HG03060 (cell line): ENCODE data around the gene SNX8.

Experiments
- ATAC-seq: cut with Tn5 transposase; IDR thresholded peaks from one replicate; pipeline ENCODE4 v1.9.1; 2021; ENCODE audit warnings: low read depth, moderate number of reproducible peaks; ENCODE audit not compliant: unreplicated experiment

The SNX8 gene

GRCh38 chr7:2228921-2229320, 85.3 kb downstream of the SNX8 start:
- no peak for ATAC-seq

GRCh38 chr7:2227699-2228098, 86.5 kb downstream of the SNX8 start:
- no peak for ATAC-seq

GRCh38 chr7:2225830-2226229, 88.4 kb downstream of the SNX8 start:
- ATAC-seq = no peak

- ATAC-seq = no peak
Measured at GRCh38 chr7:2225336-2225735, 88.9 kb downstream of the SNX8 start.

DNA sequence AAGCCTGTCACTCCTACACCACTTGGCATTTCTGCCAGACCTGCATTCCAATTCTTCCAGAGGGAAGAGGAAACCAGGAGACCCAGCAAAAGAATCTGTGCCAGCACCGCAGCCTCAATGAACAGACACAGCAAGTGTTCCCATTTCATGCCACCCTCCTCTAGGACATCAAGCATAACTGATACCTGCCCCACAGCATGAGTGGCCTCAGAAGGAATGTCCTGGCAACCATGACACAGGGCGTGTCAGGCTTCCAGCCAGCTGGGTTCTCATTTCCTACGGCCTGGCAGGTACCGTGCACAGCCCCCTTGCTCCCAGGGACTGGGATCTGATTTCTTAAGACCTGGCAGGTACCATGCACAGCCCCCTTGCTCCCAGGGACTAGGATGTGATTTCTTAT, 89.3 kb downstream of the SNX8 start:
- ATAC-seq = no peak

GRCh38 chr7:2224491-2224928, 89.7 kb downstream of the SNX8 start:
- no peak for ATAC-seq

GRCh38 chr7:2223321-2223720, 90.9 kb downstream of the SNX8 start:
- no peak for ATAC-seq

DNA sequence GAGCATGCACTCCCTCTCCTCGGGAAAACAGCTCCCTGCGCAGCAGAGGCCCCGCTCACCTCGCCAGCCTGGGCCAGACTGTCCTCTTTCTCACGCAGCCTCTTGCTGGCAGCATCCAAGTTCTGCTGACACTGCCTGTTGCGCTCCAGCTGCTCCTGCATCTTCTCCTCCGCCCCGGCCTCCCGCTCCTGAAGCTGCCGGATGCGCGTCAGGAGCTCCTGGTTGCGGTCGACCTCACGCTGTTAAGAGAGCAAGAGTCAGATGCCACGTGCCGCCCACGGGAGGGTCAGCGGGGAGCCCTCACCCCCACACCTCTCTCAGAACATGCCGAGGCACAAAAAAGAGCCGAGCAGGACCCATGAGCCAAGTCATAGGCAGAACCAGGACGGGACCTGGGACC, 91.7 kb downstream of the SNX8 start:
- no peak for ATAC-seq

DNA sequence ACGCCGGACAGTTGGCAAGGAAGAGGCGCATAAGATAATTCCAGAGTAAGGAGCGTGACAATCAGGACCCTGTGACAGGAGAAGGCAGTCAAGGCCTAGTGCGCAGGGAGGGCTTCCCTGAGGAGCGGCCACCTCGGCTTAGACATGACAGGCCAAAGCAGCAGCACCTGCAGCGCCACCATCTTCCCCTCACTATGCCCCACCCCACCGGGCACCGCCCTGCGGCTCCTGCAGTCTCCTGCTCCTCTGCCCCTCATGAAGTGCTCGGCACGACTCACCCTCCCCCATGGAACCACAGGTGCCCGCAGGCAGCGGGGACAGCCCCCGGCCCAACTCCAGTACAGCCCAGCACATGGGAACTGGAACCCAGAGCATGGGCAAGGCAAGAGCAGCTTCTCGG, 93.3 kb downstream of the SNX8 start:
- no peak for ATAC-seq

- no peak for ATAC-seq
Measured at GRCh38 chr7:2220506-2220905, 93.7 kb downstream of the SNX8 start.

DNA sequence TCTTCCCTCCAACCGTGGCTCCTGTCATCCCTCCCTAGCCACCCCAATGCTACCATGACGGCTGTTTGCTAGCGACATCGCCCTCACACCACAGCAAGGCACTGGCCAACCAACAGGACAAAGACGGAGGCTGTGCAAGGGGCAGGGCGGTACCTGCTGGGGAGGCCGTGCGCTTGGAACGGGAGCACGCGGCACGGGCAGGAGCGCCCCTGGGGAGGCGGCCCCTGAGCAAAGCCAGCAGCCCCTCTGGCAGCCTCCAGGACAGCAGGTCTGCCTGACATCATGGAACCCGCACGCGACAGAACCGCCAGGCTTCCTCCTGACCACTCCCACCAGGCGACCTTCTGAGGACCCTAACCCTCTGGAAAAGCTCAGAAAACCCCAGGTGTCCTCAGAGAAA, 94.2 kb downstream of the SNX8 start:
- ATAC-seq = no peak

GRCh38 chr7:2219606-2220005, 94.6 kb downstream of the SNX8 start:
- no peak for ATAC-seq

DNA sequence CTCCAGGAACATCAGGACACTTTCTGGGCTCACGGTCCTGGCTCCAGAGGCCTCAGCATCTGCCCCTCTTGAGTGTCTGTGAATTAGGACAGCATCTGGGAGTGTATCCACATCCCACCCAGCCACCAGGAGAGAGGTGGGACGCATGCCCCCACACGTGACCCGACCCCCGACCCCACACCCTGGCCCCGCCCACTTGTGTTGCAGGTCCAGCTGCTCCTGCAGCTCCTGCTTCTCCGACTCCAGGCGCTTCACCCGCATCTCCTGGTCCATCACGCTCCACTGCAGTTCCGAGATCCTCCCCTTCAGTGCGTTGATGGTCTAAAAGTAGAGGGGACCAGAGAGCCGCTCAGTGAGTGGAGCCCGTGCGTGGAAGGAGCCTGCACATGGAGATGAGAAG, 95.1 kb downstream of the SNX8 start:
- no peak for ATAC-seq

DNA sequence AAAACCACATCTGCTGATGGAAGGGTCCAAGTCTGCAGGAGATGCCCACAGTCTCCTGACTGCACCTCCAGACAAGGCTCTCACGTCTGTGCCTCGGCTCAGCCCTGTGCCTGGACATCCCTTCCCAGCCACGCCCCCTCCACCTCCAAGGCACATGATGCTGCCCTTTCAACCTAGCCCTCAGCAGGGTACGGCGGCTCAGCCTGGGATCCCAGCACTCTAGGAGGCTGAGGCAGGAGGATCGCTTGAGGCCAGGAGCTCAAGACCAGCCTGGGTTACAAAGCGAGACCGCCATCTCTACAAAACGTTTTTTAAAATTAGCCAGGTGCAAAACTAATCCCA, 95.8 kb downstream of the SNX8 start:
- no peak for ATAC-seq

DNA sequence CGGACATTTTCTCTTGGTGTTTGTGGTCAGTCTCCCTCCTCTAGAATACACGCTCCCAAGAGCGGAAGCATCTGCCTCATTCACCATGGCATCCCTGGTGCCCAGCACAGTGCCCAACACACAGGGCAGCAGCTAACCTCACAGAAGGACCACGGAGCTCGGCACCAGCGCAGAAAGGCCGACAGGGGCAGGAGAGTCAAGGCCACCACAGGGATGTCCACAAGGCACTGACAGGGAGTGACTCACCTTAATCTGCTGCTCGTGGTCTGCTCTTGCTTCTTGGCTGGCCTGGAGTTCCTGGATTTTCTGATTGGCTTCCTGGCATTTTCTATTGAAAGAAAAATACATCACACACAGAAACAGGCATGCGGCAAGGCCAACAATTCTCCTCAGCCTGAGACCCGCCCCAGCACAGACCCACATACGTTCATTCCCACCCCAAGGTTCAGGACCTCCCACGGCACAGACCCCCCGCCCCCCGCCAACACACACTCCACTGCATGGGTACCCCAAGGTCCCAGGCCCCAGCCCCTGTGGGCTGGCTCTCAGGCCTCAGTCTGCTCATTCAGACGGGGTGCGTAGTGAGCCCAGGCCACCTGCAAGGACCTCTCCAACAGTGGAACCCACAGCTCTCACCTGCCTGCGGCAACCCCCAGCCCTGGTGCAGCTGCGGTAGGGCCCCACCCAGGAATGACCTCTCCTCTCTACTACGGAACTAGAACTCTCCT, 96.4 kb downstream of the SNX8 start:
- no peak for ATAC-seq

- ATAC-seq = no peak
Measured at GRCh38 chr7:2217206-2217605, 97.0 kb downstream of the SNX8 start.

DNA sequence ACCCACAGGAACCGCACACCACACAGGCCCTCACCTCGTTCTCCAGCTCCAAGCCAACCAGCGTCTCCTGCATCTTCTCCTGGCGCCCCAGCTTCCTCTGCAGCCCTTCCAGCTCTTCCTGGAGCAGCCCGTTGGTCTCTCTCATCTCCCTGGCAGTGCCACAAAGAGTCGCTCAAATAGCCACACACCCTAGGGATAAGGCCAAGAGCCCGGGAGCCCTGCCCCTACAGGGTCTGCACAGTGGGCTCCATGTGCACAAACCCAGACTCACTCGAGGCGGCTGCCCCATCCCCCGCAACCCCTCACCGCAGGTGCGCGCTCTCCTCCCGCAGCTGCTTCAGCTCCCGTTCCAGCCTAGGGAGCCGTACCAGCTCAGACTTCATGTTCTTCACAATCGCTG, 98.4 kb downstream of the SNX8 start:
- no peak for ATAC-seq

DNA sequence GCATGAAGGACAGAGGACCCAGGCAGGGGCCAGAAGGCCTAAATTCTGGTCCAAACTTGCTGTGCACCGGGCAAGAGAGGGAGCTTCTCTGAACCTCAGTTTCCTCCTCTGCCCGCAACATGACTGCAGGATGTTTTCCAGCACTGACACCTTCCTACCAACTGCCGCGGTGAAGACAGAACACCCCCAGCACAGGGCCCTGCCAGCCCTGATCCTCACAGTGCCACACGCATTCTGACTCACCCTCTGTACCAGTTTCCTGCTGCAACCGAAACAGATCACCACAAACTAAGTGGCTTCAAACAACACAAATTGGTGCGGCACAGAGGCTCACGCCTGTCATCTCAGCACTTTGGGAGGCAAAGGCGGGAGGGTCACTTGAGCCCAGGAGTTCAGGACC, 99.6 kb downstream of the SNX8 start:
- no peak for ATAC-seq

DNA sequence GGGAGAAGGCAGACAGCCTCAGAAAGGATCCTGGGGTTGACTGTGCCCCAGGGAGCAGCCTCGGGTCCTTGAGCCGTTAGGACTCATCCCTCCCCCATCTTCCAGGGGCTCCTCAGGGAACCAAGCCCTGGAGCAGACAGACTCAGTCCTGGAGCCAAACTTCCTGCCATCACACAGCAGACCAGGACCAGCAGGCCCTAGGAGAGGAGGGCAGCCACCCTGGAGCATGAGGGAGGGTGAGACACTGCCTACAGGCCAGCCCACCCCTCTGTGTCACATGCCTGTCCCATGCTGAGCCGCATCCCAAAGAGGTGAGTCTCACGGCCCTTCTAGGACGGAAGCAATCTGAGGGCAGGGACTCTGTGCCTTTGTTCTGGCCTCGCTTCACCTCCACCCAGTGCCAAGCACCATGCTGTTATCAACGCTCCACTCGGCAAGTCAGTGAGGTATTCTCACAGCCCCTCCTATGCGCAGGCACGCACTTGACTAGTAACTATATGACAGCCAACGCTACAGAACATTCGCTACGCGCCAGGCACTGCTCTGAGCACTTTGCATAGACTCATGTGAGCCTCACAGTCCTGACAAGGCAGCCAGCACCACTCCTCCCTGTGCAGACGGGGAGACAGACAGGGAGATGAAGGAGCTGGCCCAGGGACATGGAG, 100.6 kb downstream of the SNX8 start:
- ATAC-seq = no peak

GRCh38 chr7:2212906-2213305, 101.3 kb downstream of the SNX8 start:
- ATAC-seq = no peak

DNA sequence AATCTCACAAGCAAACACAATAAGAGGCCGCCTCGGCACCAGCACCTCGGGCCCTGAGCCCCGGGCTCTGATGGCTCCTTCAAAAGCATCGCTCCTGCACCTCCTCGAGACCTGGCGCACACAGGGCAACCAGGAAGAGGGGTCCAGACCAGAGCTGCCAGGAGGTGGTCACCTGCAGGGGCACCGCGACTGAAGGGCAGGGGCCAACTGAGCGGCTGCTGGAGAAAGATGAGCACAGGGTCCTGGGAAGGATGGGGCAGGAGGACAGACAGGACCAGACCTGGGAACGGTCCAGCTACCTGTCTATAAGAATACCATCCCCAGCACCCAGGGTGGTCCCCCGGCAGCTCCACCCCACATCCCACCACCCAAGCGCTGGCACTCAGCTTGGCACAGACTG, 102.3 kb downstream of the SNX8 start:
- ATAC-seq = no peak

- ATAC-seq = no peak
Measured at GRCh38 chr7:2211259-2211880, 102.9 kb downstream of the SNX8 start.
